ENCODE data around the gene DPP4. TPM values are rescaled to one million over a fixed set of nuclear protein-coding genes. Genes with fewer than 3 reads are reported as not detected.

Gene DPP4
- total and polyA plus RNA-seq, 2 of the 4 experiments (the other 2 are of a cell fraction), result 13.2 to 19.0 TPM

- no peak for DNase-seq
- Histone ChIP-seq H3K9me1 (ENCODE audit: insufficient read depth, low read length) (peaks cover 3% of the 10 kb centered on the region; the same call in 1 of the 2 replicates), H3K36me3 (ENCODE audit: control insufficient read depth, insufficient read depth, low read length) (peaks cover 8% of the 10 kb centered on the region), H2AFZ (replicated peaks; ENCODE audit: low read length, poor library complexity) (no peak overlapping the region), H4K20me1 (ENCODE audit: insufficient read depth, low read length) (no peaks in the 10 kb centered on the region), H2AK9ac (replicated peaks; ENCODE audit: low read depth, low read length, poor library complexity) (no peak overlapping the region), H3K14ac (replicated peaks; ENCODE audit: low read depth, low read length) (no peak overlapping the region), H2BK20ac (ENCODE audit: low read depth, low read length) (no peak overlapping the region), H3K4me3 (ENCODE audit: insufficient read depth, low read depth, low read length) (no peak overlapping the region), H4K8ac (ENCODE audit: low read depth in 2 of 2, low read length in 2 of 2) (no peak overlapping the region), H4K91ac (ENCODE audit: insufficient read depth, low read depth, low read length) (no peak overlapping the region), H3K27me3 (ENCODE audit: control insufficient read depth, insufficient read depth, low read length) (no peaks in the 10 kb centered on the region), H2BK15ac (ENCODE audit: low read depth, low read length) (no peak overlapping the region), H3K27ac (ENCODE audit: insufficient read depth, low read length) (no peak overlapping the region), H3K79me1 (ENCODE audit: low read depth in 1 of 2, low read length in 2 of 2) (no peaks in the 10 kb centered on the region), H2BK5ac (ENCODE audit: low read depth, low read length, poor library complexity, severe bottlenecking) (no peak overlapping the region), H4K5ac (ENCODE audit: low read depth, low read length) (no peak overlapping the region), H3K18ac (ENCODE audit: low read depth, low read length) (no peak overlapping the region), H3K23ac (ENCODE audit: low read depth, low read length) (no peak overlapping the region), H2AK5ac (ENCODE audit: low read depth, low read length) (no peak overlapping the region), H3K9ac (ENCODE audit: low read depth, low read length) (no peak overlapping the region), H3K4ac (ENCODE audit: low read depth, low read length) (no peak overlapping the region), H3K9me3 (ENCODE audit: control insufficient read depth, insufficient read depth, low read length) (no peaks in the 10 kb centered on the region), H3K56ac (ENCODE audit: extremely low read depth, insufficient read depth, low read length) (no peak overlapping the region), H3K4me1 (ENCODE audit: control insufficient read depth, insufficient read depth, low read length) (no peaks in the 10 kb centered on the region), H2BK120ac (ENCODE audit: low read depth, low read length) (no peak overlapping the region), H3K4me2 (ENCODE audit: low read depth, low read length) (no peak overlapping the region)
- TF ChIP-seq CTCF (conservative IDR thresholded peaks at IDR 0.05; ENCODE audit: low read depth, low read length) (no peak), ELK1 (IDR thresholded peaks at IDR 0.05; ENCODE audit: borderline replicate concordance, low read depth, low read length) (no peak), MAZ (IDR thresholded peaks at IDR 0.05; ENCODE audit: borderline replicate concordance, low read depth, low read length) (no peak), RFX5 (IDR thresholded peaks at IDR 0.05; ENCODE audit: low read depth, low read length) (no peak), POLR2A (IDR thresholded peaks at IDR 0.05; ENCODE audit: low read depth, low read length) (no peak), RAD21 (IDR thresholded peaks at IDR 0.05; ENCODE audit: low read length) (no peak), NFE2L2 (IDR thresholded peaks at IDR 0.05; ENCODE audit: low read depth, low read length) (no peak), RCOR1 (IDR thresholded peaks at IDR 0.05; ENCODE audit: insufficient replicate concordance, low read length) (no peak), FOS (IDR thresholded peaks at IDR 0.05; ENCODE audit: low read depth, low read length) (no peak)
- in situ Hi-C loops (cut with MboI; ENCODE audit: low sequenced_read_pairs) (no loop called here), intact Hi-C loops (cut with micrococcal nuclease) (loop anchor here (5.0 kb wide), 1 partner anchor 60 kb away; the partner anchor contains the start of gene DPP4), dilution Hi-C loops (cut with HindIII; ENCODE audit: low sequenced_read_pairs, unreplicated experiment) (no loop called here)
- no TSS peak for BruUV-seq (replicated peaks)
- WGBS, 2 experiments (ENCODE audit: extremely low coverage in 2 of 2, insufficient read length in 1 of 2), result no CpG with 5 or more reads among the region's 2 CpGs
- POLR2A ChIA-PET (ENCODE audit: unreplicated experiment), result no interaction called here
- no peak for ATAC-seq (ENCODE audit: low read depth)
- CTCF ChIA-PET, result no interaction called here
These were observed 62.1 kb downstream of the DPP4 start for GRCh38 chr2:162011706-162012564.
